Heart left ventricle (tissue), 13 donors: ENCODE data around the gene SDC4.

ENCODE experiments used
- POLR2A ChIP-seq, 2 donors: fragments of 450-650 bp; IDR thresholded peaks; one replicate each; pipeline ENCODE4 v1.6.1; 2017; ENCODE audit warnings: antibody characterized with exemption in 2 of 2, mild to moderate bottlenecking in 2 of 2, moderate library complexity in 2 of 2
- TF ChIP-seq, protein P1 (sequence below), 12 donors: fragments of 200-600 bp; sonication (generic) in 4 of 12; IDR thresholded peaks; one replicate each; pipeline versions ENCODE4 v1.5.0 to v1.8.0; 2018 to 2022; ENCODE audit warnings: antibody characterized with exemption in 12 of 12, mild to moderate bottlenecking in 5 of 12
- donor health status: ischemic (EF 13 %, LVEDD 7.1; RV severe dilation, severe dysfunction).
- donor health status: DM: no; HTN: yes; CAD: no.
- donor health status: DM: no; HTN: no; CAD: no.
- donor health status: ischemic (EF 25% LVEDD 6.9; RV normal size, moderate dysfunction).
- donor health status: ischemic (EF 25% LVEDD 5.7; RV mildly dilated, moderate dysfunction).
- donor health status: ischemic (EF 35%, LVEDD 5.7; RV mildly dilated, moderate dysfunction).
- donor health status: nonischemic (EF 11% LVEDD 7.7; RV severe dilation, severe dysfunction).
- donor health status: DM: yes; HTN: yes; CAD: no.
- donor health status: PGD.
- donor health status: ischemic (EF 29% LVEDD 5.4; RV normal size, mild dysfunction).
- donor health status: nonischemic (EF 23%, LVEDD 6.1; RV moderate dilation, normal function).

DNA sequence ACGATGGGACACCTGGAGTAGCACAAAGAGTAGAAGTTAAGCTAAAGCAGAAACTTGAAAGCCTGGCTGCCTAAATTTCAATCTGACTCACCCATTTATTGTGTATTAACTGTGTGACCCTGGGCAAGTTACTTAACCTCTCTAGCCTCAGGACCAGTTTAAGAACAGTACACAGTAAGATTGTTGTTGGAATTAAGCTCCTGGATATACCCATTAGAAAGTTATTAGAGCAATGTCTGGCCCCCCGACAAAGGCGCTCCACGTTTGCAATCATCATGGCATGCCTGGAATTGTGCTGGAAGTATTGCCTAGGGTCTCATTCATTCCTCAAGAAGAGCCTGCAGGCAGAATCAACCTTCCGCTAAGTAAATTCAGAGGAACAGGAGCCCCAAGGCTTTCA is 1.4 kb downstream of the SDC4 start:
- TF ChIP-seq POLR2A (IDR thresholded peaks at IDR 0.05): no peak
- TF ChIP-seq, protein P1, sequence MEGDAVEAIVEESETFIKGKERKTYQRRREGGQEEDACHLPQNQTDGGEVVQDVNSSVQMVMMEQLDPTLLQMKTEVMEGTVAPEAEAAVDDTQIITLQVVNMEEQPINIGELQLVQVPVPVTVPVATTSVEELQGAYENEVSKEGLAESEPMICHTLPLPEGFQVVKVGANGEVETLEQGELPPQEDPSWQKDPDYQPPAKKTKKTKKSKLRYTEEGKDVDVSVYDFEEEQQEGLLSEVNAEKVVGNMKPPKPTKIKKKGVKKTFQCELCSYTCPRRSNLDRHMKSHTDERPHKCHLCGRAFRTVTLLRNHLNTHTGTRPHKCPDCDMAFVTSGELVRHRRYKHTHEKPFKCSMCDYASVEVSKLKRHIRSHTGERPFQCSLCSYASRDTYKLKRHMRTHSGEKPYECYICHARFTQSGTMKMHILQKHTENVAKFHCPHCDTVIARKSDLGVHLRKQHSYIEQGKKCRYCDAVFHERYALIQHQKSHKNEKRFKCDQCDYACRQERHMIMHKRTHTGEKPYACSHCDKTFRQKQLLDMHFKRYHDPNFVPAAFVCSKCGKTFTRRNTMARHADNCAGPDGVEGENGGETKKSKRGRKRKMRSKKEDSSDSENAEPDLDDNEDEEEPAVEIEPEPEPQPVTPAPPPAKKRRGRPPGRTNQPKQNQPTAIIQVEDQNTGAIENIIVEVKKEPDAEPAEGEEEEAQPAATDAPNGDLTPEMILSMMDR (IDR thresholded peaks at IDR 0.05): no peak
